Caco-2 (cell line): ENCODE measurements around the gene PPM1L. TPM values are rescaled to one million over a fixed set of nuclear protein-coding genes. Genes with fewer than 3 reads are reported as not detected.

ENCODE experiments used
- BruUV-seq: library from RNA; stranded (reverse); fragments of 400-500 nt; replicated peaks from 2 replicates; lab custom pipeline; 2021; lab: Mats Ljungman, UMichigan
- CTCF ChIA-PET: fragments of 300-600 bp; sonication (Branson Sonifier 250); formaldehyde crosslinking; loops from one replicate; lab custom pipeline; 2022; ENCODE audit warnings: antibody characterized with exemption; lab: Charles Lee
- POLR2A ChIA-PET: fragments of 300-600 bp; sonication (Branson Sonifier 250); formaldehyde crosslinking; loops from one replicate; lab custom pipeline; 2022; ENCODE audit warnings: antibody characterized with exemption; lab: Charles Lee
- DNase-seq, 2 experiments: peaks; one replicate each; pipeline versions ENCODE4 v3.0.0 to v3.0.0-alpha.2; 2020 to 2022
- H3K27me3 ChIP-seq: replicated peaks from 2 replicates; pipeline ENCODE4 v1.6.0; 2011; ENCODE audit warnings: low read length; ENCODE audit not compliant: control insufficient read depth, insufficient read depth
- H3K36me3 ChIP-seq: 2 replicates; pipeline ENCODE4 v1.5.1; 2011; ENCODE audit warnings: low read length; ENCODE audit not compliant: control insufficient read depth, insufficient read depth
- H3K4me1 ChIP-seq: fragments of 250-450 bp; sonication (Bioruptor Pico); 2 replicates; pipeline ENCODE4 v1.5.1; 2020; ENCODE audit warnings: mild to moderate bottlenecking
- H3K4me3 ChIP-seq: 2 replicates; pipeline ENCODE4 v1.5.1; 2011; ENCODE audit warnings: low read depth, mild to moderate bottlenecking, control low read depth, low read length
- H3K9me3 ChIP-seq: fragments of 250-450 bp; sonication (Bioruptor Pico); 2 replicates; pipeline ENCODE4 v1.5.1; 2020; ENCODE audit warnings: mild to moderate bottlenecking, moderate library complexity
- H3K27ac Mint-ChIP-seq: one replicate; pipeline ENCODE4 v1.8.0; 2022; ENCODE audit warnings: mixed read lengths; ENCODE audit not compliant: unreplicated experiment
- H3K27me3 Mint-ChIP-seq: one replicate; pipeline ENCODE4 v1.8.0; 2022; ENCODE audit warnings: mixed read lengths; ENCODE audit not compliant: insufficient read depth, unreplicated experiment
- H3K36me3 Mint-ChIP-seq: one replicate; pipeline ENCODE4 v1.8.0; 2022; ENCODE audit warnings: mild to moderate bottlenecking, mixed read lengths; ENCODE audit not compliant: insufficient read depth, unreplicated experiment
- H3K4me1 Mint-ChIP-seq: one replicate; pipeline ENCODE4 v1.8.0; 2022; ENCODE audit warnings: low read depth, mixed read lengths; ENCODE audit not compliant: unreplicated experiment
- H3K4me3 Mint-ChIP-seq: one replicate; pipeline ENCODE4 v1.8.0; 2022; ENCODE audit warnings: mild to moderate bottlenecking, moderate library complexity, mixed read lengths; ENCODE audit not compliant: unreplicated experiment
- H3K9me3 Mint-ChIP-seq: one replicate; pipeline ENCODE4 v1.8.0; 2022; ENCODE audit warnings: mixed read lengths; ENCODE audit not compliant: unreplicated experiment
- intact Hi-C: fragments of 100-400 bp; cut with micrococcal nuclease; formaldehyde crosslinking; loops from one replicate; pipeline ENCODE4 v1.10.0; 2022; ENCODE audit not compliant: unreplicated experiment
- total RNA-seq: library from RNA; stranded (reverse); gene quantifications from 2 replicates; pipeline ENCODE4 v1.2.3, GENCODE V29; 2022
- TF ChIP-seq, protein P1 (sequence below), 2 experiments: fragments of 200-600 bp in 1 of 2; IDR thresholded peaks; 1 replicate in 1 of 2; 2 replicates in 1 of 2; pipeline versions ENCODE4 v1.5.1 to v1.8.0; 2011 to 2022; ENCODE audit warnings: antibody characterized with exemption in 1 of 2, control low read depth in 1 of 2, inconsistent platforms in 1 of 2, low read depth in 1 of 2, low read length in 1 of 2, mild to moderate bottlenecking in 1 of 2, moderate library complexity in 1 of 2; ENCODE audit not compliant: insufficient read depth in 1 of 2, severe bottlenecking in 1 of 2, unreplicated experiment in 1 of 2

Gene PPM1L
- total RNA-seq, 1 experiment from 2014 or later: 2.0 TPM

DNA sequence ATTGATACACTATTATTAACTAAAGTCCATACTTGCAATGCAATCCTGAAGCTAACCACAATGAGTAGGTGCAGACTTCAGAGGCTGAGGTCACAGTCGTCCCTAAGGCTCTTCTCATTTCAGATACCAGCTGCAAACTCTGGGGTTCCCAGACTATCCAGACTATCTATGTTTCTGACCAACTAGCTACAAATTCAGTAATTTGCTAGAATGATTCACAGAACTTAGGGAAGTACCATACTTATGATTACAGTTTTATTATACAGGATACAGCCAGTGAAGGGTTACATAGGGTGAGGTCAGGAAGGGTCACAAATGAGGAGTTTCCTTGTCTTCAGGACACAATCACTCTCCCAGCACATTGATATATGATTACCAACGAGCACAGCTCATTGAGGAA lies 36.5 kb downstream of the PPM1L start:
- Mint-ChIP-seq H3K36me3 (no peaks in the 10 kb centered on the region), H3K27ac (no peak overlapping the region), H3K9me3 (no peaks in the 10 kb centered on the region), H3K4me1 (peaks cover 20% of the 10 kb centered on the region), H3K27me3 (peaks cover 24% of the 10 kb centered on the region), H3K4me3 (no peak overlapping the region)
- DNase-seq: no peak
- no peaks in the 10 kb centered on the region for H3K36me3 ChIP-seq
- TF ChIP-seq, protein P1, sequence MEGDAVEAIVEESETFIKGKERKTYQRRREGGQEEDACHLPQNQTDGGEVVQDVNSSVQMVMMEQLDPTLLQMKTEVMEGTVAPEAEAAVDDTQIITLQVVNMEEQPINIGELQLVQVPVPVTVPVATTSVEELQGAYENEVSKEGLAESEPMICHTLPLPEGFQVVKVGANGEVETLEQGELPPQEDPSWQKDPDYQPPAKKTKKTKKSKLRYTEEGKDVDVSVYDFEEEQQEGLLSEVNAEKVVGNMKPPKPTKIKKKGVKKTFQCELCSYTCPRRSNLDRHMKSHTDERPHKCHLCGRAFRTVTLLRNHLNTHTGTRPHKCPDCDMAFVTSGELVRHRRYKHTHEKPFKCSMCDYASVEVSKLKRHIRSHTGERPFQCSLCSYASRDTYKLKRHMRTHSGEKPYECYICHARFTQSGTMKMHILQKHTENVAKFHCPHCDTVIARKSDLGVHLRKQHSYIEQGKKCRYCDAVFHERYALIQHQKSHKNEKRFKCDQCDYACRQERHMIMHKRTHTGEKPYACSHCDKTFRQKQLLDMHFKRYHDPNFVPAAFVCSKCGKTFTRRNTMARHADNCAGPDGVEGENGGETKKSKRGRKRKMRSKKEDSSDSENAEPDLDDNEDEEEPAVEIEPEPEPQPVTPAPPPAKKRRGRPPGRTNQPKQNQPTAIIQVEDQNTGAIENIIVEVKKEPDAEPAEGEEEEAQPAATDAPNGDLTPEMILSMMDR (IDR thresholded peaks at IDR 0.05; ENCODE audit: insufficient read depth in 1 of 2, low read depth in 1 of 2, low read length in 1 of 2, severe bottlenecking in 1 of 2, unreplicated experiment in 1 of 2): no peak
- H3K4me3 ChIP-seq: no peak overlapping the region
- ChIA-PET POLR2A (no interaction called here), CTCF (no interaction called here)
- BruUV-seq: no TSS peak
- H3K27me3 ChIP-seq: no peaks in the 10 kb centered on the region; the same call in 1 of the 2 replicates
- H3K4me1 ChIP-seq: peaks cover 15% of the 10 kb centered on the region
- peaks cover 6% of the 10 kb centered on the region; the same call in 1 of the 2 replicates for H3K9me3 ChIP-seq
- intact Hi-C loops: no loop called here

DNA sequence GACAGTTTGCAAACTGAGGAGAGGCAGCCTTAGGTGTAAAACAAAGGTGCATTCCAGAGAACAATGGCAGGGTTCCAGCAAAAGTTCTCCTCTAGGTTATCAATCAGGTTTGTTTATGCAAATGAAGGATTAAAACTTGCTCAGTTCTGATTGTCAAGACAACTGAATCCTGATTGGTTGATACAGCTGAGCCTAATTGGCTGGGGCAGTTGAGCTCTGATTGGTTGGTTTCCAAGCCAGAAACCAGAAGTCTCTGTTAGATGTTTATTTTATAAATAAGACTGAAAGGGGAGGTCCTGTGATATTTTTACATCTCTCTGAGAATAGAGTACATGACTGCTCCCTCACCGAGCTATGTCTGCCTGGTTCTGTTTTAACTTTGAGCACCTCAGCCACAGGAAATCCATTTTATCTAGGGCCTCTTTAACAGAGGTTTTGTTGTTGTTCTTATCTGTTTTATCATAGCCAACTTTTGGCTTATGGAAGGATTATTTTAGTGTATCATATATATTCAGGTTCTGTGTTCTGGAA lies 37.8 kb downstream of the PPM1L start:
- H3K27me3 Mint-ChIP-seq: peaks cover 27% of the 10 kb centered on the region
- H3K36me3 ChIP-seq: no peaks in the 10 kb centered on the region
- H3K4me1 Mint-ChIP-seq: peaks cover 21% of the 10 kb centered on the region
- H3K4me1 ChIP-seq: peaks cover 16% of the 10 kb centered on the region
- no peaks in the 10 kb centered on the region for H3K9me3 Mint-ChIP-seq
- H3K4me3 Mint-ChIP-seq: no peak overlapping the region
- no peak for DNase-seq
- ChIA-PET POLR2A (no interaction called here), CTCF (no interaction called here)
- intact Hi-C loops: no loop called here
- TF ChIP-seq, protein P1 (IDR thresholded peaks at IDR 0.05; ENCODE audit: insufficient read depth in 1 of 2, low read depth in 1 of 2, low read length in 1 of 2, severe bottlenecking in 1 of 2, unreplicated experiment in 1 of 2): no peak
- no peaks in the 10 kb centered on the region; the same call in 1 of the 2 replicates for H3K27me3 ChIP-seq
- no TSS peak for BruUV-seq
- H3K4me3 ChIP-seq: no peak overlapping the region
- H3K36me3 Mint-ChIP-seq: no peaks in the 10 kb centered on the region
- H3K27ac Mint-ChIP-seq: no peak overlapping the region
- no peaks in the 10 kb centered on the region for H3K9me3 ChIP-seq

DNA sequence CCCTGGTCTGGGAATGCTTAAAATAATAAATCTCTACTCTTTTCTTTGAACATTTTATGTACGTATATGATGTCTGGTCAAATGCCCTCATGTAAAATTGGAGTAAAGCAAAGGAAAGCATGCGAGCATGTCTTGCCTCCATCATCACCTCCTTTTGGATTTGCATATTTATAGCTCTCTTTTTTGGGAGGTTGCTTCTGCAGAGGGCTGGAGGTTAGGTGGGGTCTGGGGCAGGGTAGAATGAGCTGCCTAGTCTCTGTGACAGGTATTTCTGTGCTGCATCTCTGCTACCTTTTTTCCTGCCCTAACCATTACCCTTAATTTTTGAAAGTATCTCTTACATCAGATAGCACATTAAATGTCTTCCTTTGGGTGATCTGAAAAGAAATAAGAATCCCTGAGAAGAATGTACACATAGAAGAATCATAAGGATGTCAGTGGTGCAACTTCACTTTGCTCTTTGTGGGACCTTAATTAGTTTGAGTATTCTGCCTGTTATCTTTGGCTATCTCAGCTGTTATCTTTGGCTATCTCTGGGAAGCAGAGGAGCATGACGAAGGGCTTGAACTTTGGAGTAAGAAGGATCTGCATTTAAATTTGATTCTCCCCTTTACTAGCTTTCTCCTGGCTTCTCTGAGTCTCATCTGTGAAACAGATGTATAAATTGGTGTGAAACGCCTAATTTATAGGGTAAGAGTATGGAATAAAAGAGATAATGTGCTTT lies 40.2 kb downstream of the PPM1L start:
- H3K36me3 ChIP-seq: no peaks in the 10 kb centered on the region
- BruUV-seq: no TSS peak
- H3K4me3 Mint-ChIP-seq: no peak overlapping the region
- peaks cover 24% of the 10 kb centered on the region for H3K27me3 Mint-ChIP-seq
- H3K4me1 Mint-ChIP-seq: peaks cover 21% of the 10 kb centered on the region
- no peaks in the 10 kb centered on the region for H3K9me3 Mint-ChIP-seq
- H3K4me1 ChIP-seq: peaks cover 16% of the 10 kb centered on the region
- intact Hi-C loops: loop anchor here (1.0 to 2.0 kb wide), 2 partner anchors 11 to 41 kb away; no protein-coding TSS in a partner anchor
- ChIA-PET POLR2A (no interaction called here), CTCF (interaction anchor here (1.2 kb wide), 1 partner anchor 530 kb away, joined by 3 read pairs; no protein-coding TSS in a partner anchor)
- no peaks in the 10 kb centered on the region; the same call in 1 of the 2 replicates for H3K27me3 ChIP-seq
- H3K36me3 Mint-ChIP-seq: no peaks in the 10 kb centered on the region
- no peak overlapping the region for H3K4me3 ChIP-seq
- peak in 1 of 2 experiments; percentile 39 for DNase-seq
- H3K27ac Mint-ChIP-seq: no peak overlapping the region
- no peaks in the 10 kb centered on the region for H3K9me3 ChIP-seq
- TF ChIP-seq, protein P1 (IDR thresholded peaks at IDR 0.05; ENCODE audit: insufficient read depth in 1 of 2, low read depth in 1 of 2, low read length in 1 of 2, severe bottlenecking in 1 of 2, unreplicated experiment in 1 of 2): no peak
